MG63 (cell line): ENCODE data around the gene UPF2. TPM values are rescaled to one million over a fixed set of nuclear protein-coding genes. Genes with fewer than 3 reads are reported as not detected.
"Not testable (repeated sequence)": the region's sequence is repeated elsewhere in the genome, so short reads cannot be mapped to it uniquely, and the experiment has no call there.

Source experiments
- DNase-seq: peaks from one replicate; pipeline ENCODE4 v3.0.0-alpha.2; 2020
- H3K27me3 ChIP-seq: fragments of 250-450 bp; sonication (Bioruptor Pico); 2 replicates; pipeline ENCODE4 v1.5.1; 2020; ENCODE audit warnings: mild to moderate bottlenecking, moderate library complexity
- H3K36me3 ChIP-seq: fragments of 250-450 bp; sonication (Bioruptor Pico); 2 replicates; pipeline ENCODE4 v1.5.1; 2020; ENCODE audit warnings: mild to moderate bottlenecking, moderate library complexity
- H3K4me3 ChIP-seq: fragments of 250-450 bp; sonication (Bioruptor Pico); 2 replicates; pipeline ENCODE4 v1.5.1; 2020; ENCODE audit warnings: mild to moderate bottlenecking, moderate library complexity
- H3K9me3 ChIP-seq: fragments of 250-450 bp; sonication (Bioruptor Pico); 2 replicates; pipeline ENCODE4 v1.5.1; 2020; ENCODE audit warnings: mild to moderate bottlenecking, moderate library complexity
- total RNA-seq: library from RNA; depleted of rRNA; stranded (reverse); fragments of >200 nt; shearing (Covaris generic); gene quantifications from 2 replicates; pipeline ENCODE4 v1.2.3, GENCODE V29; 2014; ENCODE audit warnings: low replicate concordance

The UPF2 gene
- total RNA-seq, 1 experiment from 2014 or later, result 9.6 TPM

DNA sequence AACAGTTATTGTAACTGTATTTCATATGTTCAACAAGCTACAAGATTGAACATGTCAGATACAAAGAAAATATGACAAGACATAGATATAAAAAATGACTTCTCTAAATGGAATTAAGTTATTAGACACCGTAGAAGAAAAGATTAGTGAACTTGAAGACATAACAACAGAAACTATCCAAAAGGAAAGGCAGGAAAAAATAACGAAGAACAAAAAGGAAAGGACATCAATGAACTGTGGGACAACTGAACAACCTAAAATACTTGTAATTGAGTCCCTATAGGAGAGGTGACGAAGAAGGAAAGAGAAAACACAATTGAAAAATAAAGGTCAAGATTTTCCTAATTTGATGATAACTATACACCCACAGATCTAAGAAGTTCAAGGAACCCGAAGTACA lies 32.3 kb downstream of the UPF2 start:
- Histone ChIP-seq H3K4me3 (no peak overlapping the region), H3K27me3 (no peaks in the 10 kb centered on the region), H3K36me3 (peaks cover 67% of the 10 kb centered on the region), H3K9me3 (peaks cover 13% of the 10 kb centered on the region)
- DNase-seq, result no peak

DNA sequence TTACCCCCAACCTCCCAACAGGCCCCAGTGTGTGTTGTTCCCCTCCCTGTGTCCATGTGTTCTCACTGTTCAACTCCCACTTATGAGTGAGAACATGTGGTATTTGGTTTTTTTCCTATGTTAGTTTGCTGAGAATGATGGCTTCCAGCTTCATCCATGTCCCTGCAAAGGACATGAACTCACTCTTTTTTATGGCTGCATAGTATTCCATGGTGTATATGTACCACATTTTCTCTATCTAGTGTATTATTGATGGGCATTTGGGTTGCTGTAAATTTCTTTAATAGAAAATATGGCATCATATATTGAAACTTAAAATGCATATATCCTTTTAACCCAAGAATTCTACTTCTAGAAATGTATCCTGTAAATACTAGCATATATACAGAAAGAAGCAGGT lies 33.8 kb downstream of the UPF2 start:
- DNase-seq, H3K4me3 ChIP-seq, H3K27me3 ChIP-seq: not testable (repeated sequence)
- peaks cover 71% of the 10 kb centered on the region for H3K36me3 ChIP-seq
- peaks cover 13% of the 10 kb centered on the region for H3K9me3 ChIP-seq

DNA sequence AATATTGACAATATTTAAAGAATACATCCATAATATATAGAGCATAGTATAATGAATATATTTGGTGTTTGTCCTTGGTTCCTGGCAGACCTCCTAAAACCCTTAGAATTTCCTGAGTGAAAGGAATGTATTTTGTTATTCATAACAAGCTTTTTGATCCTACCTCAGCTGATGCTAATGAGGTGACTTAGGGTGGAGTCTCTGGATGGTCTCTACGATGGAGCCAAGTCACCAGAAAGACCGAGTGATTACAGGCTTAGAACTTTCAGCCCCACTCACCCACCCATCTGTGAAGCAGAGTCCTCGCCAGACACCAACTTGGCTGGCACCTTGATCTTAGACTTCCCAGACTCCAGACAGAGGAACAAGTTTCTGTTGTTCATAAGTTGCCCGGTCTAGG lies 35.9 kb downstream of the UPF2 start:
- Histone ChIP-seq H3K27me3 (no peaks in the 10 kb centered on the region), H3K36me3 (peaks cover 64% of the 10 kb centered on the region), H3K9me3 (peaks cover 13% of the 10 kb centered on the region), H3K4me3 (no peak overlapping the region)
- no peak for DNase-seq

DNA sequence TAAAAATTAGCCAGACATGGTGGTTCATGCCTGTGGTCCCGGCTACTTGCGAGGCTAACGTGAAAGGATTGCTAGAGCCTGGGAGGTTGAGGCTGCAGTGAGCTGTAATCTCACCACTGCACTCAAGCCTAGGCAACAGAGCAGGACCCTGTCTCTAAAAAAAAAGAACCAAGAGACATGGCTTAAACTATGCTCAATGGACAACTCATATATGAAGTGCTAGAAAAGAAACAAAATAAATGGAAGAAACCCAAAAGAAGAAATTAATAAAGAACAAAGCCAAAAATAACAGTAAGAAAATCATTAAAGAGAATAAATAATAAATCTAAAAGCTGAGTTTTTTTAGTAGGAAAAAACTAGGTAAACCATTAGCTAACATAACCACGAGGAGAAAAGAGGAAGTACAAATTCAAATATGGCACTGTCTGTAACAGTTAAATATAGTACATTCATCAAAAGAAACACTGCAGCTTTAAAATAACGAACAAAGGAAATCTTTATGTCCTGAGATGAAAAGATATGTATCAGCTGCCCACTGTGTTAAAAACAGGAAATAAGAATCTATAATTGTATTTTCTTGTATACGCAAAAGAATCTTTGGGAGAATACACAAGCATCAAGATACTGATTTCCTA lies 48.7 kb downstream of the UPF2 start:
- DNase-seq, result no peak
- Histone ChIP-seq H3K27me3 (no peaks in the 10 kb centered on the region), H3K36me3 (peaks cover 22% of the 10 kb centered on the region), H3K9me3 (no peaks in the 10 kb centered on the region), H3K4me3 (no peak overlapping the region)

DNA sequence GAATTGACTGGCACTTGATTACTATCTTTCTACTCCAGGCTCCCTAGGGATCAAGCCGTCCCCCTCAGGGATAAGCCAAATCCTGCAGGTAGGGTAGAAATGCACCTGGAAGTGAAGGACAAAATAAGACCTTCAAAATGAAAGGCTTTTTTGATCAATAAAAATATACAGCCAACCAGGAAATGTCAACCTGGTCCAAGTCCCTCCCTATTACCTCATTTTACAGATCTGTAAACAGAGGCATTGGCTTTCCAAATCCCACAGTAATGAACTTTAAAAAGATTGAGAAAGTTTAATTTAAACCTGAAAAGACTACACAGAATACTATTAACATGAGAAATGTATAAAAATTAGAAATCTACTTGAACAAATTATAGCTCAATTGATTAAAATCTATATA lies 53.7 kb downstream of the UPF2 start:
- Histone ChIP-seq H3K4me3 (no peak overlapping the region), H3K27me3 (no peaks in the 10 kb centered on the region), H3K36me3 (peaks cover 25% of the 10 kb centered on the region), H3K9me3 (no peaks in the 10 kb centered on the region)
- DNase-seq, result no peak

DNA sequence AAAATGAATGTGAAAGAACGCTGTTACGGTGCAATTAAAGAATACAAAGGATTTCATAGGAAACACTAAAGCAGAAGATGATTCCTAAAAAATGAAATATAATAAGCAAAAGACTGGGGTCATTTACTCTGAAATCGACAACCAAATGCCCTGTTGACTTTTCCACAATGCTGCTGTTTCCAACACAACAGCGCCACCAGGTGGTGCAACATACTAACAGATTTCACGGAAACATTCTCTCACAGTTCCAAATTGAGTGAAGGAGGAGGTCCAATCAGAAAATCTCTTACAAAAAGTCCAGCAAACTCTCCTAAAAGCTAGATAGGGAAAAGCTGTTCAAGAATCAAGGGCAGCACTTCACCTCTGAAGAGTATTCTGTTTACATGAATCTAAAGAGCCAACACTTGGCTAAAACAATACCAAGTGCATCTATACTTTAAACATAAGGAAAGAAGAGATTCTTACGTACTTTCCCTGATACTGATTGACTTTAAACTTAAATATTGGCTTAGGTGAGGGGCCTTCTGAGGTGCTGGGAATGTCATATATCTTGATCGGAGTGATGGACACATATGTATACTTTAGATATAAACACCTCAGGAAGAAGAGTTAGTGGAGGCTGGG lies 55.9 kb downstream of the UPF2 start:
- Histone ChIP-seq H3K4me3 (no peak overlapping the region), H3K36me3 (peaks cover 36% of the 10 kb centered on the region), H3K9me3 (no peaks in the 10 kb centered on the region), H3K27me3 (no peaks in the 10 kb centered on the region)
- peak; percentile 56 for DNase-seq

DNA sequence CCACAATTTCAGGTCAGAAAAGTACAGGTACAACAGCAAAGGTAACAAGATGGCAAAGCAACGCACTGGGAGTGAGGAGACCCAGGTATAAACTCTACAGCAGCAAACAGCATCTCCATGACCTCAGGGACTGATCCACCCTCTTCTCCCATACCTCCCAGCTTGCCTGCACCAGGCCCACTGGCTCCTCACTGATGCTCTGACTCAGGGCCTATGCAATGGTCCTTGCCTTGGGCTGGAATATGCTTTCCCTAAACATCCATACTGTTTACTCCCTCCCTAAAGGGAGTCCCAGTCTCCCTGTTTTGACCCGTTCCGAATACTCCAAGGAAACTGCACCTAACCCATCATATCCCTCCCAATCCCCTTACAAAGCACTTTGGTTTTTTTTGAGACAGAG lies 60.4 kb downstream of the UPF2 start:
- DNase-seq, result no peak
- no peaks in the 10 kb centered on the region for H3K9me3 ChIP-seq
- H3K36me3 ChIP-seq, result peaks cover 47% of the 10 kb centered on the region

DNA sequence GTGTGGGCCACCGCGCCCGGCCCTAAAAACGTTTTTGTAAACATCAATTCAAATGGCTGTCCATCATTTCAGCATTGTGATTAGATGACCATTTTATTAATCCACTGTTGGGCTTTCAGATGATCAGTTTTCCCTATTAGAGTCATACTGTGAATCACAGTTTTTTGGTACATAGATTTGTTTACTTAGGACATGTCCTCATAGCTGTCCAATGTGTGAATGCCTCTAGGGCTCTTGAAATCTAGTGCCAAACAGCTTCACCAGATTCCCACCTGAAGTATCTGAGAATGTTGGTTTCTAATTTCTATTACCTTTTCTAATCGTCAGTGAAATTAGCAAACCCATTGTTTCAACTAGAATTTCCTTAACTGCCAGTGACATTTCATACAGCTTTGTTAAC lies 66.8 kb downstream of the UPF2 start:
- Histone ChIP-seq H3K9me3 (no peaks in the 10 kb centered on the region), H3K36me3 (peaks cover 46% of the 10 kb centered on the region), H3K4me3 (no peak overlapping the region), H3K27me3 (no peaks in the 10 kb centered on the region)
- no peak for DNase-seq

More for the DNA sequence above, 60.4 kb downstream of the UPF2 start:
- H3K4me3 ChIP-seq, result no peak overlapping the region
- no peaks in the 10 kb centered on the region for H3K27me3 ChIP-seq

DNA sequence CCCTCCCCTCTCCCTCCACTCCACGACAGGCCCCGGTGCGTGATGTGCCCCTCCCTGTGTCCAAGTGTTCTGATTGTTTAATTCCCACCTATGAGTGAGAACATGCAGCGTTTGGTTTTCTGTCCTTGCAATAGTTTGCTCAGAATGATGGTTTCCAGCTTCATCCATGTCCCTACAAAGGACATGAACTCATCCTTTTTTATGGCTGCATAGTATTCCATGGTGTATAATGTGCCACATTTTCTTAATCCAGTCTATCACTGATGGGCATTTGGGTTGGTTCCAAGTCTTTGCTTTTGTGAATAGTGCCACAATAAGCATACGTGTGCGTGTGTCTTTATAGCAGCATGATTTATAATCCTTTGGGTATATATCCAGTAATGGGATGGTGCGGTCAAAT lies 70.1 kb downstream of the UPF2 start:
- H3K9me3 ChIP-seq, DNase-seq, H3K27me3 ChIP-seq, H3K4me3 ChIP-seq: not testable (repeated sequence)
- peaks cover 50% of the 10 kb centered on the region for H3K36me3 ChIP-seq

DNA sequence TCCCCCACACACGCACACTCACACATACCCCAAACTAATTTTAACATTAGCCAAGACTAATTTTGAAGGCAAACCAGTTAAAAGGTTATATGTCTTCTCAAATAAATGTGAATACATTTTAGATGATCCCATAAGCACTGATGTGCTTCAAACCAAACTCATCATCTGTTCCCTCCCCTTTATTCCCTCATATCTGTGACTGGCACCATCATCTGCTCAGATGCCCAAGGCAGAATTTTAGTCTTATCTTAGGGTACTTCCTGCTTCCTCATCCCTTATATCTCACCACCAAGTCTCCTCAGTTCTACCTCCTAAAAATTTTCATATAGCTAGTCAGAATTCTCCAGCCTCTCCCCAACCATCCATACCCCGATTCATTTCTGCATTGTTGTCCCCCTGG lies 80.4 kb downstream of the UPF2 start:
- Histone ChIP-seq H3K27me3 (no peaks in the 10 kb centered on the region), H3K9me3 (no peaks in the 10 kb centered on the region), H3K4me3 (no peak overlapping the region), H3K36me3 (peaks cover 50% of the 10 kb centered on the region)
- no peak for DNase-seq

DNA sequence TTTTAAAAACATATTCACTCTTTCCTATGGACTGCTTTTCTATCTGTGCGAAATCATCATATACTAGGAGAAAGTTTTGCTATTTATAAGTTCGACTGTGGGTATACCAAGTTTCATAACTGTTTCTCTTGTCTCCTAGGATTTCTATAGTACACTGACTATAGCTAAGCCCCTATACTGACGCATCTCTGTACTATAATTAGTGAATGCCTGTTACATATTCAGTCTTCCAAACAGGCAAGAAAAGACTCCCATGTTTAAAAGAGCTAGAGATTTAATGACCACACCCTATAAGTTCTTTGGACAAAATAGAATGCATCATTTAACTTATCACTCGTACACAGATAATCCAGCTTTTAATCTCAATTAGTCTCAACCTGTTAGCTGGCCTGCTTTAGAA lies 80.8 kb downstream of the UPF2 start:
- DNase-seq, result no peak
- H3K4me3 ChIP-seq, result no peak overlapping the region
- H3K9me3 ChIP-seq, result no peaks in the 10 kb centered on the region
- H3K27me3 ChIP-seq, result no peaks in the 10 kb centered on the region
- peaks cover 48% of the 10 kb centered on the region for H3K36me3 ChIP-seq

DNA sequence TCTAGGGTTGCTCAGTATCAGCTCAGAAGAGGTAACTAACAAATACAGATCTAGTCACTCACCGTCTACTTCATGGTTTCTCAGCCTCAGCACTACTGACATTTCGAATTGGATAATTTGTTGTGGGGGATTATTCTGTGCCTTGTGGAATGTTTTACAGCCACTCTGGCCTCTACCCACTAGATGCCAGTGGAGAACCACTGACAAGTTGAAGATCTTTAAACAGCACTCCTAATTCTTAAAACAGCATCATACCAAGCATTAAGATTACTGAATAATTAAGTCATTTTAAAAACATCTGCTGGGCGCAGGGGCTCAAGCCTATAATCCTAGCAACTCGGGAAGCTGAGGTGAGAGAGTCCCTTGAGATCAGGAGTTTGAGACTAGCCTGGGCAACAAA lies 82.6 kb downstream of the UPF2 start:
- Histone ChIP-seq H3K36me3 (peaks cover 51% of the 10 kb centered on the region), H3K27me3 (no peaks in the 10 kb centered on the region), H3K9me3 (no peaks in the 10 kb centered on the region), H3K4me3 (no peak overlapping the region)
- no peak for DNase-seq

DNA sequence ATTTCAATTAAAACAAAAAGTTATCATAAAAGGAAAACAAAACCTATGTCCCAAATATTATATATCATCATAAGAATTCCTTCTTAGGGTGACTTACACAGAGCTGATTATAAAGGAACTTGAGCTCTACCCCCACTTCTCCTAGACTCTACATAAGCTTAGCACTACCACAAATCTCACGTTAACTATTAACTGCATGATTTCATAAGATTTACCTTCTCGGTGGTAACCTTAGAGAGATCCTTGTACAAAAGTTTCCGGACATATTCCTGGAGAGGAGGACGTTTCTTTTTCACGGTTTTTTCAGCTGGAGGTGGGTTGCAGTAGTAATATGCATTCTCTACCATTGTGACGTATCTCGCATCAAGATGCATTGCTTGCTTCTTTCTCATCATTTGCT lies 83.7 kb downstream of the UPF2 start:
- DNase-seq, result no peak
- H3K9me3 ChIP-seq, result no peaks in the 10 kb centered on the region
- H3K27me3 ChIP-seq, result no peaks in the 10 kb centered on the region
- H3K4me3 ChIP-seq, result no peak overlapping the region
- peaks cover 46% of the 10 kb centered on the region for H3K36me3 ChIP-seq

DNA sequence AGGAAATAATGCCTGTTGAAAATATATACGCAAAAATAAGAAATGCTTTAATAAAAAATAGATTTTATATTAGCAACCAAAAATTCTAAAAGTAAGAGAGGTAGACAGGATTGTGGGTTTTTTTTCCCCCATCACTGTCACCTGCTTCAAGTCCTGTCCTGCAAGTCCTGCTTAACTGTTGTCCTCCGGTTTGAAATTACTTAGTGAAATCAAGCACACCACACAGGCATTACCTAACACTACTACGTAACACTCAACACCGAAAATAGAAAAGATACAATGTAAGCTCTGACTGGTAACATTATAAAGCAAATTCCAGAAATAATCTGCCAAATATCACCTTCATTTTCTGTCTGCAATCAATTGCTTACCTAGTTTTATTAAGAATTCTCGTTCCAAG lies 90.9 kb downstream of the UPF2 start:
- DNase-seq, result no peak
- H3K27me3 ChIP-seq, result no peaks in the 10 kb centered on the region
- H3K4me3 ChIP-seq, result no peak overlapping the region
- no peaks in the 10 kb centered on the region for H3K9me3 ChIP-seq
- peaks cover 43% of the 10 kb centered on the region for H3K36me3 ChIP-seq

DNA sequence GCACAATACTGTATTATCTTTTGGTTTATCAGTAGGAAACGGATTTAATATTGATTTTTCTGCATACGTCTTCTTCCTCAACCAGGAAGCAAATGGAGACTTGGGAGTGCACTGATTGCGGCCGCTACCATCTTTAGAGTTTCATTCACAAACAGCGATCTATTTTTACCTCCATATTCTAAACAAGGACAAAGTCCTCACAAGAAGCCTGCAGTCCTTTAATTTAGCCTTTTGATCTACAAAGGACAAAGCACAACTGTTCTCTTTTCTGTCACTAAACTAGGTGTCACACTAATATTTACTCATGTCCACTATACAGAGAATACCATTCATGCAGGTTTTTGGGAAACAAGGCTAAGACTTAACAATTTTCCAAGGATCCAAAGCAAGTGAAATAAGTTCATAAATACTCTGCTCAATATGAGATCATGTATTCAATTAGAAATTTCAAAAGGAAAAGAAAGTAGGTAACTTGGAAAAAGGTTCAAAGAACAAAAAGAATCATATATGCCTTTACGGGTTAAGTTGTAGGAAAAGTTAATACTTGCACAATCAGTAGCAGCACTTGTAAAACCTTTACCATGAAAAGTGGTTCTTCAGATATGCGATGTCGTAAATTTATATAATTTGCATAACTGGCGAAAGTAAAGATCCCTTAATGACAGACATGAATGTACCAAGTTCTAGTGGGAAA lies 92.1 kb downstream of the UPF2 start:
- H3K27me3 ChIP-seq, result no peaks in the 10 kb centered on the region
- no peak for DNase-seq
- no peaks in the 10 kb centered on the region for H3K9me3 ChIP-seq
- no peak overlapping the region for H3K4me3 ChIP-seq
- H3K36me3 ChIP-seq, result peaks cover 35% of the 10 kb centered on the region

DNA sequence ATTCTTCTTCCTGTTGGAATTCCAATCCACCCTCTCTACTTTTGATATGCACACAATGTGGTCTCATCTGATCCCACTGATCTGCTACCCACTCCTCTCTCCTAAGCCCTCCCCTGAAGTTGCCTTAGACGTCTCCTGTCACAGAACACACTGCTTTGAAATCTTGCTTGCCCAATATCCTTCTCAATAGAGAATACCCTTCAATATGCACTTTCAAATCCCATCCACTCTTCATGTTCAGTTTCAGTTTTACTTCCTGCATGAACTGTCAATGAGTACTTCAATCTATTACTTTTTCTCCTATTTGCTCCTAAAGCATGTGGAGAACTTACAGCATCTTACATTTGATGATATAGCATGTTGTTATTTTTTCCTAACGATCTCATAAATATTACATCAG lies 93.5 kb downstream of the UPF2 start:
- no peak for DNase-seq
- Histone ChIP-seq H3K4me3 (no peak overlapping the region), H3K27me3 (no peaks in the 10 kb centered on the region), H3K36me3 (peaks cover 28% of the 10 kb centered on the region), H3K9me3 (no peaks in the 10 kb centered on the region)

DNA sequence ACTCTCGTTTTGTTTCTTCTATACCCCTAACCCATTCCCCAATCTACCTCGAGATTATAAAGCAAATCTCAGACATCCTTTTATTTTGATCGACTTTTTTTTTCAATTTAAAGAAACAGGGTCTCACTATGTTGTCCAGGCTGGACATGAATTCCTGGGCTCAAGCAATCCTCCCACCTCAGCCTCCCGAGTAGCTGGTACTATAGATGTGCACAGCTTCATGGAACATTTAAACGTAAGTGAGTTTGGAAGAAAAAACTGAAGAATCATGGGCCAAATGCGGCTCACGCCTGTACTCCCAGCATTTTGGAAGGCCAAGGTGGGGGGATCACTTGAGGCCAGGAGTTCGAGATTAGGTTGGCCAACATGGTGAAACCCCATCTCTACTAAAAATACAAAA lies 96.0 kb downstream of the UPF2 start:
- no peak for DNase-seq
- Histone ChIP-seq H3K27me3 (no peaks in the 10 kb centered on the region), H3K36me3 (peaks cover 32% of the 10 kb centered on the region), H3K9me3 (no peaks in the 10 kb centered on the region), H3K4me3 (no peak overlapping the region)
